ENCODE measurements around the gene NNMT.

DNA sequence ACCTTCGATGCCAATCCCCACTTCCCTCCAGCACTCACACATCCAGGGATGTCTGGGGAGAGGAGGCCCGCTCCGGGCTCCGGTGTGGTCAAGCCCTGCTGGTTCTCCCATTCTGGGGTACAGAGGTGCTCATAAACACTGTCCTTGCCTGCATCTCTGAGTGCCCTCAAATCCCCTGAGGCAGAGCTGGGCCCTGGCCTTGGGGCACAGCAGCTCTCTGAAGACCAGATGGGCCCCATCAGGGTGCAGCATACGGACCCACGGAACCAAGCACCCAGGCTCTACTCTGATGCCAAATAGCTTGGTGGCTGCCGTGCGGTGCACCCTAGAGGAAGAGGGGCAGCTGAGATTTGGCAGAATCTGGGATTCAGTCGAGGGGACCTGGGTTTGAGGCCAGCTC, 35.7 kb upstream of the NNMT start:
- TF ChIP-seq, protein P1, sequence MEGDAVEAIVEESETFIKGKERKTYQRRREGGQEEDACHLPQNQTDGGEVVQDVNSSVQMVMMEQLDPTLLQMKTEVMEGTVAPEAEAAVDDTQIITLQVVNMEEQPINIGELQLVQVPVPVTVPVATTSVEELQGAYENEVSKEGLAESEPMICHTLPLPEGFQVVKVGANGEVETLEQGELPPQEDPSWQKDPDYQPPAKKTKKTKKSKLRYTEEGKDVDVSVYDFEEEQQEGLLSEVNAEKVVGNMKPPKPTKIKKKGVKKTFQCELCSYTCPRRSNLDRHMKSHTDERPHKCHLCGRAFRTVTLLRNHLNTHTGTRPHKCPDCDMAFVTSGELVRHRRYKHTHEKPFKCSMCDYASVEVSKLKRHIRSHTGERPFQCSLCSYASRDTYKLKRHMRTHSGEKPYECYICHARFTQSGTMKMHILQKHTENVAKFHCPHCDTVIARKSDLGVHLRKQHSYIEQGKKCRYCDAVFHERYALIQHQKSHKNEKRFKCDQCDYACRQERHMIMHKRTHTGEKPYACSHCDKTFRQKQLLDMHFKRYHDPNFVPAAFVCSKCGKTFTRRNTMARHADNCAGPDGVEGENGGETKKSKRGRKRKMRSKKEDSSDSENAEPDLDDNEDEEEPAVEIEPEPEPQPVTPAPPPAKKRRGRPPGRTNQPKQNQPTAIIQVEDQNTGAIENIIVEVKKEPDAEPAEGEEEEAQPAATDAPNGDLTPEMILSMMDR (IDR thresholded peaks at IDR 0.05) = no peak
- no peak for TF ChIP-seq POLR2A (IDR thresholded peaks at IDR 0.05)
